ENCODE results near the gene BUB1B. TPM values are rescaled to one million over a fixed set of nuclear protein-coding genes. Genes with fewer than 3 reads are reported as not detected.
A peak's percentile ranks its signal among the peaks of the same experiment; 100 is the strongest.

Gene BUB1B
- total and polyA plus RNA-seq, 9 of the 15 experiments (the other 6 are each of a cell fraction or from before 2014, with no cell fraction given): 28.7 to 113 (median 82.2) TPM

- no peak for TF ChIP-seq ZBTB11 (CRISPR knock-in tag; IDR thresholded peaks at IDR 0.05)
Measured at GRCh38 chr15:40258544-40258943, 97.7 kb downstream of the BUB1B start (continued).

DNA sequence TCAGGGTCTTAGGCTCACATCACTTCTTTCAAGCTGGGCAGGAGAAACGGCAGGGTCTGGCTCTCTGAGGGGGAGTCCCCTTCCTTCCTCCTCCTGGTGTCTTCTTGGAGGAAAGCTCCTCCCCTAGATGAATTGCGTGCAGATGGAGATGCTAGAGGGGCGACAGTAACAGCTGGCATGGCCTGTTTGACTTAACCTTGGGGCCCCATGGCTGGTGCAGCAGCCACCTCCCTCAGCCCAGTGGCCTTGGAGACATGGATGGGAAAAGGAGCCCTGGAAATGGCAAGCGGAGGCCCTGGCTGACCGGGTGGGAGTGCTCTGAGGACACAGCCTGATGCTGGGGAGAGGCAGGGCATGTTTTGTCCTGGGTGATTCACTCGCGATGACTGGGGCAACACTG is 98.2 kb downstream of the BUB1B start:
- TF ChIP-seq LARP7 (IDR thresholded peaks at IDR 0.05) (no peak), ZC3H11A (IDR thresholded peaks at IDR 0.05; ENCODE audit: low read depth, low read length) (no peak)
- CTCF ChIA-PET (ENCODE audit: low intra/inter-chr PET ratio): interaction anchor here (0.6 to 1.0 kb wide), 2 partner anchors 21 to 473 kb away, joined by 3 to 4 read pairs; no protein-coding TSS in a partner anchor
- intact Hi-C loops (cut with micrococcal nuclease): no loop called here
- H4K20me1 ChIP-seq (replicated peaks; ENCODE audit: control insufficient read depth, insufficient read depth, low read length): 0 out of 2 replicates have a peak, but pooled peaks cover 2% of the 10 kb centered on the region
- H3K79me2 ChIP-seq (ENCODE audit: control insufficient read depth, insufficient read depth, low read length): no peaks in the 10 kb centered on the region
- no peaks in the 10 kb centered on the region for H3K36me3 ChIP-seq (ENCODE audit: control insufficient read depth, insufficient read depth, low read length)
- in situ Hi-C loops (cut with MboI): no loop called here
- 27% methylated on average over 5 of the region's 7 CpGs for WGBS (ENCODE audit: insufficient coverage, low coverage, missing lambda C conversion rate)
- DNase-seq (ENCODE audit: extremely low read depth in 1 of 4, low spot score in 3 of 4) (no peak), FAIRE-seq (no peak), ATAC-seq (no peak)
- H3K9me3 ChIP-seq (replicated peaks; ENCODE audit: control insufficient read depth, insufficient read depth, low read depth, low read length): no peaks in the 10 kb centered on the region
- H3K4me2 ChIP-seq (ENCODE audit: insufficient read depth, low read length): no peak overlapping the region
- no peaks in the 10 kb centered on the region for H3K27me3 ChIP-seq (ENCODE audit: control insufficient read depth in 2 of 2, insufficient read depth in 2 of 2, low read length in 2 of 2)
- BruUV-seq (replicated peaks): no TSS peak
- 0 out of 4 replicates have a peak overlapping the region, but pooled peaks of 1 of the 2 experiments have one; percentile 24 for H3K9ac ChIP-seq (ENCODE audit: insufficient read depth in 1 of 2, low read depth in 2 of 2, low read length in 2 of 2)
- no peaks in the 10 kb centered on the region for H3K9me1 ChIP-seq (ENCODE audit: control insufficient read depth, insufficient read depth, low read length)
- H3K4me1 ChIP-seq (replicated peaks in 1 of 2; ENCODE audit: control insufficient read depth in 2 of 2, insufficient read depth in 2 of 2, low read length in 2 of 2): peaks cover 6 to 16% of the 10 kb centered on the region in 2 experiments; a peak in 3 of 5 replicates
- POLR2A ChIA-PET: interaction anchor here (1.0 to 1.3 kb wide), 3 partner anchors 16 to 23 kb away, joined by 3 to 5 read pairs (median 3); partner anchors contain the start of gene PAK6
- no peak overlapping the region for H3K4me3 ChIP-seq
- H2AFZ ChIP-seq (ENCODE audit: low read depth, low read length): peak overlapping the region; percentile 14
- no peak overlapping the region for H3K27ac ChIP-seq (ENCODE audit: extremely low read depth, low read depth, low read length)

Data from K562 (cell line).